Liver (tissue), 9 donors: Measurements from ENCODE around the gene CD79B. TPM values are rescaled to one million over a fixed set of nuclear protein-coding genes. Genes with fewer than 3 reads are reported as not detected.

Experiments used
- DNase-seq: peaks from one replicate; pipeline ENCODE4 v3.0.0-alpha.2; 2017; ENCODE audit warnings: low spot score
- H3K27ac ChIP-seq, 2 donors: one replicate each; pipeline ENCODE4 v1.7.0; 2013; ENCODE audit warnings: inconsistent platforms in 2 of 2, low read length in 2 of 2, control low read depth in 1 of 2, low read depth in 1 of 2, mild to moderate bottlenecking in 1 of 2
- H3K27me3 ChIP-seq, 4 donors: one replicate each; pipeline versions ENCODE4 v1.6.1 to v1.7.0; 2013; ENCODE audit warnings: low read length in 3 of 4, inconsistent platforms in 1 of 4, mild to moderate bottlenecking in 1 of 4, moderate library complexity in 1 of 4; ENCODE audit not compliant: control insufficient read depth in 4 of 4, insufficient read depth in 4 of 4
- H3K36me3 ChIP-seq, 4 donors: one replicate each; pipeline versions ENCODE4 v1.6.1 to v1.7.0; 2013; ENCODE audit warnings: low read length in 3 of 4, mild to moderate bottlenecking in 3 of 4, low read depth in 1 of 4, moderate library complexity in 1 of 4; ENCODE audit not compliant: control insufficient read depth in 4 of 4, insufficient read depth in 3 of 4
- H3K4me1 ChIP-seq, 4 donors: one replicate each; pipeline versions ENCODE4 v1.6.1 to v1.7.0; 2013; ENCODE audit warnings: low read length in 3 of 4, mild to moderate bottlenecking in 3 of 4, moderate library complexity in 1 of 4; ENCODE audit not compliant: control insufficient read depth in 4 of 4, insufficient read depth in 4 of 4
- H3K4me3 ChIP-seq, 3 donors: one replicate each; pipeline versions ENCODE4 v1.6.1 to v1.7.0; 2013; ENCODE audit warnings: low read length in 3 of 3, control low read depth in 1 of 3, low read depth in 1 of 3, mild to moderate bottlenecking in 1 of 3
- H3K9ac ChIP-seq, 2 donors: one replicate each; pipeline ENCODE4 v1.7.0; 2013; ENCODE audit warnings: low read length in 2 of 2, mild to moderate bottlenecking in 2 of 2, moderate library complexity in 2 of 2, control low read depth in 1 of 2, low read depth in 1 of 2
- H3K9me3 ChIP-seq, 4 donors: one replicate each; pipeline versions ENCODE4 v1.6.1 to v1.7.0; 2013; ENCODE audit warnings: low read length in 3 of 4; ENCODE audit not compliant: control insufficient read depth in 4 of 4
- EGR1 ChIP-seq, 2 donors: IDR thresholded peaks; 2 replicates each; pipeline ENCODE4 v1.6.1; 2016 to 2018; ENCODE audit warnings: antibody characterized with exemption in 2 of 2, low read depth in 2 of 2
- FOXA1 ChIP-seq: IDR thresholded peaks from 2 replicates; pipeline ENCODE4 v1.6.1; 2016; ENCODE audit warnings: antibody characterized with exemption
- FOXA2 ChIP-seq: IDR thresholded peaks from 2 replicates; pipeline ENCODE4 v1.6.1; 2016; ENCODE audit warnings: antibody characterized with exemption
- GABPA ChIP-seq, 2 donors: IDR thresholded peaks in 1 of 2; conservative IDR thresholded peaks in 1 of 2; 2 replicates each; pipeline ENCODE4 v1.6.1; 2016; ENCODE audit warnings: antibody characterized with exemption in 2 of 2, mild to moderate bottlenecking in 1 of 2, moderate library complexity in 1 of 2
- JUND ChIP-seq, 2 donors: IDR thresholded peaks; 2 replicates each; pipeline ENCODE4 v1.6.1; 2016; ENCODE audit warnings: antibody characterized with exemption in 2 of 2
- MAX ChIP-seq: IDR thresholded peaks from 2 replicates; pipeline ENCODE4 v1.6.1; 2016; ENCODE audit warnings: antibody characterized with exemption
- NR2F2 ChIP-seq: IDR thresholded peaks from 2 replicates; pipeline ENCODE4 v1.6.1; 2016; ENCODE audit warnings: antibody characterized with exemption
- RAD21 ChIP-seq, 2 donors: IDR thresholded peaks; 2 replicates each; pipeline ENCODE4 v1.6.1; 2016; ENCODE audit warnings: antibody characterized with exemption in 2 of 2, mild to moderate bottlenecking in 2 of 2
- REST ChIP-seq: IDR thresholded peaks from 2 replicates; pipeline ENCODE4 v1.6.1; 2016; ENCODE audit warnings: antibody characterized with exemption, mild to moderate bottlenecking
- RXRA ChIP-seq, 2 donors: IDR thresholded peaks; 2 replicates each; pipeline ENCODE4 v1.6.1; 2017 to 2018; ENCODE audit warnings: antibody characterized with exemption in 2 of 2, mild to moderate bottlenecking in 1 of 2
- SP1 ChIP-seq: IDR thresholded peaks from 2 replicates; pipeline ENCODE4 v1.6.1; 2018; ENCODE audit warnings: antibody characterized with exemption, mild to moderate bottlenecking
- TAF1 ChIP-seq: conservative IDR thresholded peaks from 2 replicates; pipeline ENCODE4 v1.6.1; 2016; ENCODE audit warnings: antibody characterized with exemption, mild to moderate bottlenecking
- YY1 ChIP-seq: IDR thresholded peaks from 2 replicates; pipeline ENCODE4 v1.6.1; 2016; ENCODE audit warnings: antibody characterized with exemption, mild to moderate bottlenecking
- WGBS: extraction: QIAGEN DNeasy Blood & Tissue Kit; methylation state at CpG from one replicate; pipeline ENCODE4 v1.1.7; 2013; 5-methylcytosine and 5-hydroxymethylcytosine counted together
- polyA plus RNA-seq, 2 donors: library from polyadenylated mRNA; stranded (reverse) in 1 of 2; unstranded in 1 of 2; fragments of 200-250 nt in 1 of 2; fragments of >200 nt in 1 of 2; fragmentation: Nextera tagmentation in 1 of 2; extraction: Ambion mirVana in 1 of 2; gene quantifications; one replicate each; pipeline versions ENCODE4 v1.2.1 to v1.2.3, GENCODE V29; 2013 to 2015
- total RNA-seq, 2 donors: library from RNA; depleted of rRNA; stranded (reverse); fragments of >200 nt; gene quantifications; one replicate each; pipeline ENCODE4 v1.2.3, GENCODE V29; 2014
- TF ChIP-seq, protein P1 (sequence below): IDR thresholded peaks from 2 replicates; pipeline ENCODE4 v1.6.1; 2016; ENCODE audit warnings: antibody characterized with exemption
- TF ChIP-seq, protein P2 (sequence below): IDR thresholded peaks from 2 replicates; pipeline ENCODE4 v1.6.1; 2016; ENCODE audit warnings: antibody characterized with exemption
- TF ChIP-seq, protein P3 (sequence below): fragments of 150-350 bp; IDR thresholded peaks from 2 replicates; pipeline ENCODE4 v1.5.1; 2017; ENCODE audit warnings: improper control_type of control experiment, low read depth, low read length; ENCODE audit not compliant: missing input control
- donor health status: healthy.
- donor health status: healthy.
- donor health status: healthy.
- donor health status: healthy.
- donor health status: healthy.

Gene CD79B
- total and polyA plus RNA-seq, 4 donors: 1.3 to 6.5 (median 3.5) TPM

- Histone ChIP-seq H3K27ac (no peak overlapping the region), H3K9ac (no peak overlapping the region), H3K36me3 (no peaks in the 10 kb centered on the region), H3K4me1 (no peaks in the 10 kb centered on the region), H3K27me3 (no peaks in the 10 kb centered on the region), H3K9me3 (no peaks in the 10 kb centered on the region), H3K4me3 (no peak overlapping the region)
- WGBS: 84% methylated on average over 6 of the region's 6 CpGs
- no peak for DNase-seq
- no peak for TF ChIP-seq FOXA2
- no peak for TF ChIP-seq RXRA (IDR thresholded peaks at IDR 0.05)
- no peak for TF ChIP-seq JUND (IDR thresholded peaks at IDR 0.05)
- no peak for TF ChIP-seq SP1
- no peak for TF ChIP-seq NR2F2
- TF ChIP-seq GABPA (IDR thresholded peaks at IDR 0.05 in 1 of 2, conservative IDR thresholded peaks at IDR 0.05 in 1 of 2): no peak
- no peak for TF ChIP-seq TAF1
- TF ChIP-seq, protein P1, sequence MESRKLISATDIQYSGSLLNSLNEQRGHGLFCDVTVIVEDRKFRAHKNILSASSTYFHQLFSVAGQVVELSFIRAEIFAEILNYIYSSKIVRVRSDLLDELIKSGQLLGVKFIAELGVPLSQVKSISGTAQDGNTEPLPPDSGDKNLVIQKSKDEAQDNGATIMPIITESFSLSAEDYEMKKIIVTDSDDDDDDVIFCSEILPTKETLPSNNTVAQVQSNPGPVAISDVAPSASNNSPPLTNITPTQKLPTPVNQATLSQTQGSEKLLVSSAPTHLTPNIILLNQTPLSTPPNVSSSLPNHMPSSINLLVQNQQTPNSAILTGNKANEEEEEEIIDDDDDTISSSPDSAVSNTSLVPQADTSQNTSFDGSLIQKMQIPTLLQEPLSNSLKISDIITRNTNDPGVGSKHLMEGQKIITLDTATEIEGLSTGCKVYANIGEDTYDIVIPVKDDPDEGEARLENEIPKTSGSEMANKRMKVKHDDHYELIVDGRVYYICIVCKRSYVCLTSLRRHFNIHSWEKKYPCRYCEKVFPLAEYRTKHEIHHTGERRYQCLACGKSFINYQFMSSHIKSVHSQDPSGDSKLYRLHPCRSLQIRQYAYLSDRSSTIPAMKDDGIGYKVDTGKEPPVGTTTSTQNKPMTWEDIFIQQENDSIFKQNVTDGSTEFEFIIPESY: no peak
- no peak for TF ChIP-seq RAD21 (IDR thresholded peaks at IDR 0.05)
- TF ChIP-seq MAX: no peak
- TF ChIP-seq, protein P2, sequence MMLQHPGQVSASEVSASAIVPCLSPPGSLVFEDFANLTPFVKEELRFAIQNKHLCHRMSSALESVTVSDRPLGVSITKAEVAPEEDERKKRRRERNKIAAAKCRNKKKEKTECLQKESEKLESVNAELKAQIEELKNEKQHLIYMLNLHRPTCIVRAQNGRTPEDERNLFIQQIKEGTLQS: no peak
- no peak for TF ChIP-seq YY1
- TF ChIP-seq, protein P3, sequence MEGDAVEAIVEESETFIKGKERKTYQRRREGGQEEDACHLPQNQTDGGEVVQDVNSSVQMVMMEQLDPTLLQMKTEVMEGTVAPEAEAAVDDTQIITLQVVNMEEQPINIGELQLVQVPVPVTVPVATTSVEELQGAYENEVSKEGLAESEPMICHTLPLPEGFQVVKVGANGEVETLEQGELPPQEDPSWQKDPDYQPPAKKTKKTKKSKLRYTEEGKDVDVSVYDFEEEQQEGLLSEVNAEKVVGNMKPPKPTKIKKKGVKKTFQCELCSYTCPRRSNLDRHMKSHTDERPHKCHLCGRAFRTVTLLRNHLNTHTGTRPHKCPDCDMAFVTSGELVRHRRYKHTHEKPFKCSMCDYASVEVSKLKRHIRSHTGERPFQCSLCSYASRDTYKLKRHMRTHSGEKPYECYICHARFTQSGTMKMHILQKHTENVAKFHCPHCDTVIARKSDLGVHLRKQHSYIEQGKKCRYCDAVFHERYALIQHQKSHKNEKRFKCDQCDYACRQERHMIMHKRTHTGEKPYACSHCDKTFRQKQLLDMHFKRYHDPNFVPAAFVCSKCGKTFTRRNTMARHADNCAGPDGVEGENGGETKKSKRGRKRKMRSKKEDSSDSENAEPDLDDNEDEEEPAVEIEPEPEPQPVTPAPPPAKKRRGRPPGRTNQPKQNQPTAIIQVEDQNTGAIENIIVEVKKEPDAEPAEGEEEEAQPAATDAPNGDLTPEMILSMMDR: no peak
- TF ChIP-seq FOXA1: no peak
- no peak for TF ChIP-seq REST
- no peak for TF ChIP-seq EGR1 (IDR thresholded peaks at IDR 0.05; ENCODE audit: low read depth in 2 of 2)
Measured at GRCh38 chr17:63937319-63937718, 5.2 kb upstream of the CD79B start.
